K562 (cell line): ENCODE results near the gene ACBD3. TPM values are rescaled to one million over a fixed set of nuclear protein-coding genes. Genes with fewer than 3 reads are reported as not detected.

Experiments
- BRD9 ChIP-seq: fragments of 450-650 bp; IDR thresholded peaks from 2 replicates; pipeline ENCODE4 v1.6.1; 2018; ENCODE audit warnings: low read depth; ENCODE audit not compliant: partially characterized antibody
- ETV1 ChIP-seq: fragments of 450-650 bp; conservative IDR thresholded peaks from 2 replicates; pipeline ENCODE4 v1.6.1; 2016; ENCODE audit warnings: missing genetic modification characterization, control low read depth, low read depth, missing compliant biosample characterization
- FOXK2 ChIP-seq, 2 experiments: fragments of 450-650 bp; IDR thresholded peaks in 1 of 2; conservative IDR thresholded peaks in 1 of 2; 2 replicates each; pipeline ENCODE4 v1.6.1; 2016; ENCODE audit warnings: low read depth in 2 of 2, mild to moderate bottlenecking in 1 of 2
- GTF2E2 ChIP-seq: fragments of 200-800 bp; sonication (Bioruptor generic); IDR thresholded peaks from 2 replicates; pipeline ENCODE4 v1.6.1; 2016; ENCODE audit warnings: missing genetic modification characterization, missing compliant biosample characterization
- HDAC1 ChIP-seq, 2 experiments: fragments of 450-650 bp; IDR thresholded peaks; 2 replicates each; pipeline ENCODE4 v1.6.1; 2016 to 2017; ENCODE audit warnings: inconsistent platforms in 1 of 2, mild to moderate bottlenecking in 1 of 2, moderate library complexity in 1 of 2
- POLR3G ChIP-seq: IDR thresholded peaks from 2 replicates; pipeline ENCODE4 v1.6.1; 2011; ENCODE audit not compliant: insufficient read length, insufficient replicate concordance; ENCODE audit errors: extremely low read depth
- ZBTB7A ChIP-seq: IDR thresholded peaks from 2 replicates; pipeline ENCODE4 v1.6.1; 2011; ENCODE audit warnings: low read depth, mild to moderate bottlenecking, low read length, moderate library complexity, borderline replicate concordance; ENCODE audit not compliant: control insufficient read depth
- ZNF3 ChIP-seq: fragments of 250-450 bp; sonication (Bioruptor Pico); IDR thresholded peaks from 2 replicates; pipeline ENCODE4 v1.5.0; 2021; ENCODE audit warnings: mild to moderate bottlenecking, moderate library complexity
- ZSCAN32 ChIP-seq: fragments of 450-650 bp; formaldehyde crosslinking; IDR thresholded peaks from 2 replicates; pipeline ENCODE4 v1.4.0; 2020; ENCODE audit warnings: mild to moderate bottlenecking, moderate library complexity
- polyA plus RNA-seq, 8 experiments: library from polyadenylated mRNA; depleted of rRNA in 4 of 8; stranded (reverse) in 5 of 8; unstranded in 3 of 8; fragments of >200 nt; fragmentation: Nextera tagmentation in 2 of 8; fragmentation: Illumina TruSeq in 1 of 8; extraction: Ambion mirVana in 2 of 8; extraction: Trizol in 1 of 8; gene quantifications; 2 replicates each; pipeline versions ENCODE4 v1.2.1 to v1.2.3, GENCODE V29; 2011 to 2014; ENCODE audit warnings: inconsistent platforms in 1 of 8, missing spikeins in 1 of 8
- total RNA-seq, 7 experiments: library from RNA; depleted of rRNA in 6 of 7; stranded (reverse); fragments of >200 nt in 6 of 7; fragmentation: Illumina TruSeq in 2 of 7; extraction: Trizol in 2 of 7; gene quantifications; 2 replicates each; pipeline versions ENCODE4 v1.2.1 to v1.2.3, GENCODE V29; 2011 to 2021; ENCODE audit warnings: low replicate concordance in 1 of 7
- TF ChIP-seq, protein P1 (sequence below), 2 experiments: fragments of 450-650 bp; formaldehyde crosslinking in 1 of 2; IDR thresholded peaks; 2 replicates each; pipeline versions ENCODE4 v1.4.0 to v1.6.1; 2014 to 2020; ENCODE audit warnings: mild to moderate bottlenecking in 2 of 2, borderline replicate concordance in 1 of 2, low read depth in 1 of 2
- TF ChIP-seq, protein P2 (sequence below): fragments of 450-650 bp; IDR thresholded peaks from 2 replicates; pipeline ENCODE4 v1.7.1; 2018; ENCODE audit warnings: mild to moderate bottlenecking, low read depth; ENCODE audit not compliant: partially characterized antibody
- TF ChIP-seq, protein P3 (sequence below), 2 experiments: fragments of 450-650 bp in 1 of 2; sonication (generic) in 1 of 2; formaldehyde crosslinking in 1 of 2; IDR thresholded peaks in 1 of 2; conservative IDR thresholded peaks in 1 of 2; 2 replicates each; pipeline versions ENCODE4 v1.6.1 to v1.8.1; 2016 to 2023; ENCODE audit warnings: mild to moderate bottlenecking in 2 of 2, moderate library complexity in 2 of 2, inconsistent platforms in 1 of 2, missing genetic modification reagents in 1 of 2

Gene ACBD3
- total and polyA plus RNA-seq, 9 of the 15 experiments (the other 6 are each of a cell fraction or from before 2014, with no cell fraction given): 11.1 to 36.7 (median 26.9) TPM

DNA sequence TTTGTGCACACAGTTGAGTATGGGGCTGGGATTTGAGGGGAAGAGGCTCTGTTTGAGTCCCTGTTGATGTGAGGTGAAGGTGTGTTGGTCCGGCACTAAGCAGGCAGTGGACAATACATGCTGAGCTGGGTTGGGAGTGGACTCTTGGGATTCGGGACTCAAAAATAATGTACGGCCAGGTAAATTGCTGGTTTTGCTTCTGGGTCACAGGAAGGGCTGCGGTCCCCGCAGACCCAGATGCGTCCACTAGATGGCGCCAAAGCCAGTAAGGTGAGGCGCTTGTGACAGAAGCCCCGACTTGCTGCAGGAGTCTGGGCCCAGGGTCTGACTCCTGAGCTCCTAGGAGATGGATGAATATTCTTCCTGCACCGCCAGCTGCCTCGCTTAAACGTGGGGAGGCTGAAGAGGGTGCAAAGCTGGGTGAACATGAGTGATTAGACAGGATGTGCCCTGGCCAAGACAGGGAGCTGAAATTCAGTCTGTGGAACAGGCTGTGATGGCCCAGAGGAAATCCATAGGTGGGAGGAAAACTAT is 61.4 kb downstream of the ACBD3 start (continued):
- no peak for TF ChIP-seq POLR3G
- TF ChIP-seq, protein P1, sequence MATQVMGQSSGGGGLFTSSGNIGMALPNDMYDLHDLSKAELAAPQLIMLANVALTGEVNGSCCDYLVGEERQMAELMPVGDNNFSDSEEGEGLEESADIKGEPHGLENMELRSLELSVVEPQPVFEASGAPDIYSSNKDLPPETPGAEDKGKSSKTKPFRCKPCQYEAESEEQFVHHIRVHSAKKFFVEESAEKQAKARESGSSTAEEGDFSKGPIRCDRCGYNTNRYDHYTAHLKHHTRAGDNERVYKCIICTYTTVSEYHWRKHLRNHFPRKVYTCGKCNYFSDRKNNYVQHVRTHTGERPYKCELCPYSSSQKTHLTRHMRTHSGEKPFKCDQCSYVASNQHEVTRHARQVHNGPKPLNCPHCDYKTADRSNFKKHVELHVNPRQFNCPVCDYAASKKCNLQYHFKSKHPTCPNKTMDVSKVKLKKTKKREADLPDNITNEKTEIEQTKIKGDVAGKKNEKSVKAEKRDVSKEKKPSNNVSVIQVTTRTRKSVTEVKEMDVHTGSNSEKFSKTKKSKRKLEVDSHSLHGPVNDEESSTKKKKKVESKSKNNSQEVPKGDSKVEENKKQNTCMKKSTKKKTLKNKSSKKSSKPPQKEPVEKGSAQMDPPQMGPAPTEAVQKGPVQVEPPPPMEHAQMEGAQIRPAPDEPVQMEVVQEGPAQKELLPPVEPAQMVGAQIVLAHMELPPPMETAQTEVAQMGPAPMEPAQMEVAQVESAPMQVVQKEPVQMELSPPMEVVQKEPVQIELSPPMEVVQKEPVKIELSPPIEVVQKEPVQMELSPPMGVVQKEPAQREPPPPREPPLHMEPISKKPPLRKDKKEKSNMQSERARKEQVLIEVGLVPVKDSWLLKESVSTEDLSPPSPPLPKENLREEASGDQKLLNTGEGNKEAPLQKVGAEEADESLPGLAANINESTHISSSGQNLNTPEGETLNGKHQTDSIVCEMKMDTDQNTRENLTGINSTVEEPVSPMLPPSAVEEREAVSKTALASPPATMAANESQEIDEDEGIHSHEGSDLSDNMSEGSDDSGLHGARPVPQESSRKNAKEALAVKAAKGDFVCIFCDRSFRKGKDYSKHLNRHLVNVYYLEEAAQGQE (IDR thresholded peaks at IDR 0.05; ENCODE audit: borderline replicate concordance): peak; percentile 82
- TF ChIP-seq, protein P1 (CRISPR knock-in tag; IDR thresholded peaks at IDR 0.05; ENCODE audit: low read depth): no peak
- TF ChIP-seq GTF2E2 (tag): no peak
- TF ChIP-seq ZBTB7A: peak; percentile 21; the same call in 1 of the 2 replicates
- TF ChIP-seq BRD9: no peak
- no peak for TF ChIP-seq ZNF3 (CRISPR knock-in tag)
- TF ChIP-seq ETV1 (tag): peak; percentile 34; the same call in 1 of the 2 replicates
- no peak for TF ChIP-seq ZSCAN32 (CRISPR knock-in tag)
- TF ChIP-seq, protein P2, sequence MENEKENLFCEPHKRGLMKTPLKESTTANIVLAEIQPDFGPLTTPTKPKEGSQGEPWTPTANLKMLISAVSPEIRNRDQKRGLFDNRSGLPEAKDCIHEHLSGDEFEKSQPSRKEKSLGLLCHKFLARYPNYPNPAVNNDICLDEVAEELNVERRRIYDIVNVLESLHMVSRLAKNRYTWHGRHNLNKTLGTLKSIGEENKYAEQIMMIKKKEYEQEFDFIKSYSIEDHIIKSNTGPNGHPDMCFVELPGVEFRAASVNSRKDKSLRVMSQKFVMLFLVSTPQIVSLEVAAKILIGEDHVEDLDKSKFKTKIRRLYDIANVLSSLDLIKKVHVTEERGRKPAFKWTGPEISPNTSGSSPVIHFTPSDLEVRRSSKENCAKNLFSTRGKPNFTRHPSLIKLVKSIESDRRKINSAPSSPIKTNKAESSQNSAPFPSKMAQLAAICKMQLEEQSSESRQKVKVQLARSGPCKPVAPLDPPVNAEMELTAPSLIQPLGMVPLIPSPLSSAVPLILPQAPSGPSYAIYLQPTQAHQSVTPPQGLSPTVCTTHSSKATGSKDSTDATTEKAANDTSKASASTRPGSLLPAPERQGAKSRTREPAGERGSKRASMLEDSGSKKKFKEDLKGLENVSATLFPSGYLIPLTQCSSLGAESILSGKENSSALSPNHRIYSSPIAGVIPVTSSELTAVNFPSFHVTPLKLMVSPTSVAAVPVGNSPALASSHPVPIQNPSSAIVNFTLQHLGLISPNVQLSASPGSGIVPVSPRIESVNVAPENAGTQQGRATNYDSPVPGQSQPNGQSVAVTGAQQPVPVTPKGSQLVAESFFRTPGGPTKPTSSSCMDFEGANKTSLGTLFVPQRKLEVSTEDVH: no peak
- peak in 1 of 2 experiments; percentile 54; a peak in 1 of 4 replicates for TF ChIP-seq HDAC1 (IDR thresholded peaks at IDR 0.05)
- TF ChIP-seq, protein P3, sequence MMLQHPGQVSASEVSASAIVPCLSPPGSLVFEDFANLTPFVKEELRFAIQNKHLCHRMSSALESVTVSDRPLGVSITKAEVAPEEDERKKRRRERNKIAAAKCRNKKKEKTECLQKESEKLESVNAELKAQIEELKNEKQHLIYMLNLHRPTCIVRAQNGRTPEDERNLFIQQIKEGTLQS (IDR thresholded peaks at IDR 0.05): no peak
- TF ChIP-seq, protein P3 (CRISPR knock-in tag; conservative IDR thresholded peaks at IDR 0.05): peak; percentile 57; the same call in 1 of the 2 replicates
- no peak for TF ChIP-seq FOXK2 (conservative IDR thresholded peaks at IDR 0.05 in 1 of 2, IDR thresholded peaks at IDR 0.05 in 1 of 2; ENCODE audit: low read depth in 2 of 2)
